Measurements from ENCODE around the gene FGF9.

The FGF9 gene

DNA sequence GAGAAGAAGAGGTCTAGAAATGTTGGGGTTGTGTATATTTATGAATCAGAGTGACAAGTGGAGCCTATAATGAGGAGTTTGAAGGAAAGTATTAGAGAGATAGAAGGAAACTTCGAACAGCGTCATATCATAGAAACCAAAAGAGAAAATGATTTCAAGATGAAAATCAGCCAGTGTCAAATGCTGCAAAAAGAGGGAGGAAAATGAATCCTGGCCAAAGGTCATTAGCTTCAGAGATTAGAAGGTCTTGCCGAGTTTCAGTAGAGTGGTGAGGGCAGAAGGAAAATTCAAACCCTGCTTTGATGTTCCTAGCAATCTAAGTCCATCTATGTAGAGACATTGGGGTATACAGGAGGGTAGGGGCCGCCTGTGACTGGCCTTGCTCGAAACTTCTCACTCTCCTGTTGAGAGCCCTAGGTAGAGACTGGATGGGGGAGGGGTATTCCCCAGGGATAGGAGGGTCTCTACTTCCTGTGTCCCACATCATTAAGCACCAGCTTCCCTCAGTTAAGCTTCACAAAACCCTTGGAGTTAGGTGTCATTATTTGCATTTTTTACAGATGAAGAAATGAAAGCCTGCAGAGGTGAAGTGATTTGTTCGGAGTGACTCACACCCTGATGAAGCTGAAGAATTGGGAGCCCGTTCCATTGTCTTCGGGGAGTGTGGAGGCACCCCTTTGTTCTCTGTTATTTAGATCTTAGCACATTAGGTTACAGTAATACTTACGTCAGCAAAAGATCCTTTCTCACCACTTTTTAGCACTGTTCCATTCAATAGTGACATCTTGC lies 62.8 kb downstream of the FGF9 start:
- no peaks in the 10 kb centered on the region for H3K36me3 ChIP-seq (ENCODE audit: control insufficient read depth, insufficient read depth, low read length)
- H3K4me3 ChIP-seq (replicated peaks; ENCODE audit: low read depth, low read length) = no peak overlapping the region
- TF ChIP-seq, protein P1, sequence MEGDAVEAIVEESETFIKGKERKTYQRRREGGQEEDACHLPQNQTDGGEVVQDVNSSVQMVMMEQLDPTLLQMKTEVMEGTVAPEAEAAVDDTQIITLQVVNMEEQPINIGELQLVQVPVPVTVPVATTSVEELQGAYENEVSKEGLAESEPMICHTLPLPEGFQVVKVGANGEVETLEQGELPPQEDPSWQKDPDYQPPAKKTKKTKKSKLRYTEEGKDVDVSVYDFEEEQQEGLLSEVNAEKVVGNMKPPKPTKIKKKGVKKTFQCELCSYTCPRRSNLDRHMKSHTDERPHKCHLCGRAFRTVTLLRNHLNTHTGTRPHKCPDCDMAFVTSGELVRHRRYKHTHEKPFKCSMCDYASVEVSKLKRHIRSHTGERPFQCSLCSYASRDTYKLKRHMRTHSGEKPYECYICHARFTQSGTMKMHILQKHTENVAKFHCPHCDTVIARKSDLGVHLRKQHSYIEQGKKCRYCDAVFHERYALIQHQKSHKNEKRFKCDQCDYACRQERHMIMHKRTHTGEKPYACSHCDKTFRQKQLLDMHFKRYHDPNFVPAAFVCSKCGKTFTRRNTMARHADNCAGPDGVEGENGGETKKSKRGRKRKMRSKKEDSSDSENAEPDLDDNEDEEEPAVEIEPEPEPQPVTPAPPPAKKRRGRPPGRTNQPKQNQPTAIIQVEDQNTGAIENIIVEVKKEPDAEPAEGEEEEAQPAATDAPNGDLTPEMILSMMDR (IDR thresholded peaks at IDR 0.05; ENCODE audit: insufficient read depth, low read length, poor library complexity, severe bottlenecking) = no peak
- no peak for DNase-seq (ENCODE audit: extremely low read depth, insufficient read length)
- H3K27me3 ChIP-seq (replicated peaks; ENCODE audit: control insufficient read depth, insufficient read depth, low read length) = no peaks in the 10 kb centered on the region

DNA sequence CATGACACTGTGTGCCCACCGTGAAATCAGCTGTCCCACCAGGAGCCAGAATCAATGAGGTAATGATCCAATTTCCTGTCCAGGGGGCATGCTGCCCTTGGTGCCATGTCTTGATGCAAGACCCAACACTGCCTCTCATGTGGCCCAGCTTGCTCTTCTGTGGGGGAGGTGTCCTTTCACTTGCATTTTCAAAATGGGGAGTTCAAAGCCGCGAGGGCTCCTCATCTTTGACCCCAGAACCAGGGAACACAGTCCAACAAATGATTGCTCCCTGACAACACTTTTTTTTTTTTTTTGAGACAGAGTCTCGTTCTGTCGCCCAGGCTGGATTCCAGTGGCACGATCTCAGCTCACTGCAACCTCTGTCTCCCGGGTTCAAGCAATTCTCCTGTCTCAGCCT lies 64.1 kb downstream of the FGF9 start:
- TF ChIP-seq, protein P1 (IDR thresholded peaks at IDR 0.05; ENCODE audit: insufficient read depth, low read length, poor library complexity, severe bottlenecking) = no peak
- Histone ChIP-seq H3K4me3 (replicated peaks; ENCODE audit: low read depth, low read length) (no peak overlapping the region), H3K36me3 (ENCODE audit: control insufficient read depth, insufficient read depth, low read length) (no peaks in the 10 kb centered on the region), H3K27me3 (replicated peaks; ENCODE audit: control insufficient read depth, insufficient read depth, low read length) (no peaks in the 10 kb centered on the region)
- no peak for DNase-seq (ENCODE audit: extremely low read depth, insufficient read length)

DNA sequence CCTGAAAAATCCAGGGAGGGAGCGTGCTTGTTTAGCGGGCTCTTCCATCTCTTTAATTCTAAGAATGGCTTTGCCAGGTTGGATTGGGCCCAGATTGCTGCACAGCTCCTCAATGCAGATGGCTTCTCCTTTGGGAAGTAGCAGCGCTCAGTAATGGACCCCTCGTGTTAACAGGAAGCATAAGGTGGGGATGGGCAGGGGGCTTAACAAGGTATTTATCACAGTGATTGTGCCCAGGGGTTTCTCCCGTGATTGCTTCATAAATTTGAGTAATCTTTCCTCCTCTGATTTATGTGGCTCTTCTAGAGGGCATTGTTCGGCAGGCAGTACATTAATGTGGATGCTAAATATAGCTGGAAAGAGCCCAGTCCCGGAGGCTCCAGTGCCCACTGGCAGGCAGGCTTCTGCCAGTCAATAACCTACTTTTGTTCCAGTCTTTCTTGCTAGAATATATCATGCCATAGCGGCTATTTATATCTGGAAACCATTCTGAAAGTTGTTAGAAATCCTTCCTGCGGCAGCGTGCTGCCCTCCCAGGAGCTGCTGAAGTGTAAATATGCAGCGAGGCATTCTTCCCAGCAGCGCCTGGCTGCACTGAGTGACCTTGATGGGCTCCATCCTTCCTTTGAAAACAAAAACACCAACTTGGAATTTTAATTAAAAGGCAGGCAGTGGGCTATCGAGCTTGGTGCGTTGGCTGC lies 65.0 kb downstream of the FGF9 start:
- TF ChIP-seq, protein P1 (IDR thresholded peaks at IDR 0.05; ENCODE audit: insufficient read depth, low read length, poor library complexity, severe bottlenecking) = no peak
- Histone ChIP-seq H3K36me3 (ENCODE audit: control insufficient read depth, insufficient read depth, low read length) (no peaks in the 10 kb centered on the region), H3K27me3 (replicated peaks; ENCODE audit: control insufficient read depth, insufficient read depth, low read length) (no peaks in the 10 kb centered on the region), H3K4me3 (replicated peaks; ENCODE audit: low read depth, low read length) (no peak overlapping the region)
- no peak for DNase-seq (ENCODE audit: extremely low read depth, insufficient read length)

DNA sequence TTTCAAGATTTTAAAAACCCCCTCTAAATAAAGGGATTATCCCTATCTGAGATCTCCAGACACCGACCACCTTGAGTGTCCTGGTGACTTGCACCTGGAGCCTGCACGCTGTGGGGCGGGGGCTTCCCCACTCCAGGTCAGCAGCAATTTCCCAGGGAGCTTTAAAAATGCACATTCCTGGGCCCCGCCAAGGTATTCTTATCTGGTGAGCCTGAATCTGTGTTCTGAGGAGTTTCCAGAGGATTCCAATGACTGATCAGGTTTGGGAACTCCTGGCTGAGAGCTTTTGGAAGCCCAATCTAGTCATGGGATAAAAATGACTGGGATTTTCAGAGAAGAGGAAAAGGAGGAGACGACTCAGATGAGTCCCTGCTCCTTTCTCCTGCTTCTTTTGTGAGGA lies 66.1 kb downstream of the FGF9 start:
- no peak overlapping the region for H3K4me3 ChIP-seq (replicated peaks; ENCODE audit: low read depth, low read length)
- DNase-seq (ENCODE audit: extremely low read depth, insufficient read length) = no peak
- no peaks in the 10 kb centered on the region for H3K36me3 ChIP-seq (ENCODE audit: control insufficient read depth, insufficient read depth, low read length)
- TF ChIP-seq, protein P1 (IDR thresholded peaks at IDR 0.05; ENCODE audit: insufficient read depth, low read length, poor library complexity, severe bottlenecking) = no peak
- no peaks in the 10 kb centered on the region for H3K27me3 ChIP-seq (replicated peaks; ENCODE audit: control insufficient read depth, insufficient read depth, low read length)

DNA sequence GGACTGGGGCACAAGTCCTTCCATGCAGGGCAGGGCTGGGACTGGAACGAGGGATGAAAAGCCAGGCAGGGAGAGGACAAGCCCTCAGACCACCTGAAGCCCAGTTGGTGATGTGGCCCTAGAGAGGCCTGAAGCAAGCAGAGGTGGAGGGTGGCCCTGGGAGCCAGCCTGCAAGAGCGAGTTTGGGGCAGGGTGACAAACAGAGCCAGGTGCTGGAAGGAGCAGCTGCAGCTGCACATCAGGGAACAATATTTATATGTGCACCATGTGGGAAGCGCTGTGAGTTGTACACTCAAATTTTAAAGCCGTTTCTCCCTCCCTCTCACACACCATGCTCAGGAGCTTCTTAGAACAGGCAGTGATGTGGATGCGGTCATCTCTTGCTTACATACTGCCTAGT lies 67.8 kb downstream of the FGF9 start:
- no peak overlapping the region for H3K4me3 ChIP-seq (replicated peaks; ENCODE audit: low read depth, low read length)
- no peak for DNase-seq (ENCODE audit: extremely low read depth, insufficient read length)

More for the DNA sequence above, 67.8 kb downstream of the FGF9 start:
- TF ChIP-seq, protein P1 (IDR thresholded peaks at IDR 0.05; ENCODE audit: insufficient read depth, low read length, poor library complexity, severe bottlenecking) = no peak
- Histone ChIP-seq H3K36me3 (ENCODE audit: control insufficient read depth, insufficient read depth, low read length) (no peaks in the 10 kb centered on the region), H3K27me3 (replicated peaks; ENCODE audit: control insufficient read depth, insufficient read depth, low read length) (no peaks in the 10 kb centered on the region; the same call in 1 of the 2 replicates)

Data from GM06990 (cell line).